Measurements from ENCODE around the gene COMMD7. TPM values are rescaled to one million over a fixed set of nuclear protein-coding genes. Genes with fewer than 3 reads are reported as not detected.

The COMMD7 gene
- total RNA-seq, 2 donors from 2014 or later = 21.2 to 49.2 TPM

GRCh38 chr20:32652739-32653526, 90.3 kb downstream of the COMMD7 start:
- peak; percentile 100 for TF ChIP-seq CTCF (conservative IDR thresholded peaks at IDR 0.05)
- no peaks in the 10 kb centered on the region for H3K36me3 Mint-ChIP-seq (ENCODE audit: low read depth)
- Histone ChIP-seq H3K4me1 (ENCODE audit: control insufficient read depth, insufficient read depth, low read length) (peaks cover 14% of the 10 kb centered on the region), H3K27me3 (ENCODE audit: control insufficient read depth, insufficient read depth, low read length, poor library complexity, severe bottlenecking) (no peaks in the 10 kb centered on the region), H3K9me3 (ENCODE audit: control insufficient read depth, low read length) (no peaks in the 10 kb centered on the region), H3K27ac (ENCODE audit: low read depth, low read length) (no peak overlapping the region), H3K4me3 (ENCODE audit: low read length) (no peak overlapping the region), H3K36me3 (ENCODE audit: control insufficient read depth, insufficient read depth, low read length) (no peaks in the 10 kb centered on the region), H3K9ac (ENCODE audit: extremely low read depth, low read length, poor library complexity, severe bottlenecking) (no peak overlapping the region)
- DNase-seq = peak; percentile 95
- peaks cover 12% of the 10 kb centered on the region for H3K9me3 Mint-ChIP-seq
- peaks cover 3% of the 10 kb centered on the region for H3K27me3 Mint-ChIP-seq (ENCODE audit: insufficient read depth)
- WGBS, 2 experiments (ENCODE audit: insufficient coverage in 1 of 2, insufficient read length in 1 of 2) = 26 to 47% methylated on average over 4 to 8 of the region's 8 CpGs
- no peak overlapping the region for H3K4me3 Mint-ChIP-seq
- peaks cover 30% of the 10 kb centered on the region for H3K4me1 Mint-ChIP-seq
- no peak overlapping the region for H3K27ac Mint-ChIP-seq

Other genes starting within 250 kb of the COMMD7 start
- gene NOL4L, start 158.1 kb downstream of the COMMD7 start, total RNA-seq = 10 to 100 TPM; 39.6 to 50.7 TPM
- under 1 TPM; 0.18 to 0.24 TPM for gene C20orf203, start 69.5 kb downstream of the COMMD7 start, total RNA-seq
- 100 to 1,000 TPM in 1 of 2 donors, 10 to 100 TPM in 1; 82.1 to 283 TPM for gene DNMT3B, start 18.9 kb upstream of the COMMD7 start, total RNA-seq
- gene MAPRE1, start 76.5 kb upstream of the COMMD7 start, total RNA-seq = 100 to 1,000 TPM; 180 to 265 TPM
- gene EFCAB8, start 115.5 kb upstream of the COMMD7 start, total RNA-seq = 1 to 10 TPM in 1 of 2 donors, under 1 TPM in 1; 0.44 to 1.0 TPM